ENCODE results near the gene SLX9.

The SLX9 gene

DNA sequence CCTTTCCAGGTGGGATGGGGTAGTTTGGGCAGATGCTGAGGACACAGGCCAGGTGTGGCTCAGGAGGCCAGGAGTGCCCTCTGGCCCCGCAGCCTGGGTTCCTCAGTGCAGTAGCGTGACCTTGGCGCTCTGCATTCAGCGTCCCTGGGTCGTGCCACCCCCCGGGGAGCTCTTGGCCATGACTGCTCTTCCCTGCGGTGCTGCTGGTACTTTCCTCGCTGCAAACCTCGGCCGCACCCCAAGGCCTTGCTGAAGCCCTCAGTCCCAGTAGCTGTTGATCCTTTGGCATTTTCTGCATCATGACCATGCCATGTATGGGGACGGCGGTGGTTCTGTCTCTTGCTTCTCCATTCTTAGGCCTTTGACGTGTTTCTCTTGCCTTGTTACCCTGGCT, 13.8 kb downstream of the SLX9 start:
- no peaks in the 10 kb centered on the region for H3K27me3 ChIP-seq (ENCODE audit: insufficient read depth, low read length, poor library complexity)
- H3K79me2 ChIP-seq (ENCODE audit: insufficient read depth, low read length), result peaks cover 88% of the 10 kb centered on the region
- H4K20me1 ChIP-seq (ENCODE audit: insufficient read depth, low read length), result peaks cover 94% of the 10 kb centered on the region
- DNase-seq (no peak), ATAC-seq (ENCODE audit: insufficient read depth, low read depth) (no peak)
- H3K27ac ChIP-seq (ENCODE audit: low read length), result no peak overlapping the region
- no peak overlapping the region for H3K4me3 ChIP-seq (ENCODE audit: low read depth in 1 of 2, low read length in 2 of 2)
- no peaks in the 10 kb centered on the region for H3K4me1 ChIP-seq (ENCODE audit: insufficient read depth, low read length)
- TF ChIP-seq, protein P1, sequence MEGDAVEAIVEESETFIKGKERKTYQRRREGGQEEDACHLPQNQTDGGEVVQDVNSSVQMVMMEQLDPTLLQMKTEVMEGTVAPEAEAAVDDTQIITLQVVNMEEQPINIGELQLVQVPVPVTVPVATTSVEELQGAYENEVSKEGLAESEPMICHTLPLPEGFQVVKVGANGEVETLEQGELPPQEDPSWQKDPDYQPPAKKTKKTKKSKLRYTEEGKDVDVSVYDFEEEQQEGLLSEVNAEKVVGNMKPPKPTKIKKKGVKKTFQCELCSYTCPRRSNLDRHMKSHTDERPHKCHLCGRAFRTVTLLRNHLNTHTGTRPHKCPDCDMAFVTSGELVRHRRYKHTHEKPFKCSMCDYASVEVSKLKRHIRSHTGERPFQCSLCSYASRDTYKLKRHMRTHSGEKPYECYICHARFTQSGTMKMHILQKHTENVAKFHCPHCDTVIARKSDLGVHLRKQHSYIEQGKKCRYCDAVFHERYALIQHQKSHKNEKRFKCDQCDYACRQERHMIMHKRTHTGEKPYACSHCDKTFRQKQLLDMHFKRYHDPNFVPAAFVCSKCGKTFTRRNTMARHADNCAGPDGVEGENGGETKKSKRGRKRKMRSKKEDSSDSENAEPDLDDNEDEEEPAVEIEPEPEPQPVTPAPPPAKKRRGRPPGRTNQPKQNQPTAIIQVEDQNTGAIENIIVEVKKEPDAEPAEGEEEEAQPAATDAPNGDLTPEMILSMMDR (IDR thresholded peaks at IDR 0.05; ENCODE audit: borderline replicate concordance, extremely low read depth, low read length, poor library complexity, severe bottlenecking), result no peak
- TF ChIP-seq EZH2 (IDR thresholded peaks at IDR 0.05; ENCODE audit: borderline replicate concordance, low read depth, low read length, severe bottlenecking), result no peak
- H3K9me3 ChIP-seq (ENCODE audit: insufficient read depth, low read length, severe bottlenecking), result no peaks in the 10 kb centered on the region
- H3K9ac ChIP-seq (ENCODE audit: low read depth, low read length), result no peak overlapping the region
- peaks cover 93% of the 10 kb centered on the region for H3K36me3 ChIP-seq (ENCODE audit: insufficient read depth, low read length)
- no peak overlapping the region for H2AFZ ChIP-seq (ENCODE audit: low read depth, low read length)
- H3K4me2 ChIP-seq (ENCODE audit: insufficient read depth, low read length), result no peak overlapping the region

DNA sequence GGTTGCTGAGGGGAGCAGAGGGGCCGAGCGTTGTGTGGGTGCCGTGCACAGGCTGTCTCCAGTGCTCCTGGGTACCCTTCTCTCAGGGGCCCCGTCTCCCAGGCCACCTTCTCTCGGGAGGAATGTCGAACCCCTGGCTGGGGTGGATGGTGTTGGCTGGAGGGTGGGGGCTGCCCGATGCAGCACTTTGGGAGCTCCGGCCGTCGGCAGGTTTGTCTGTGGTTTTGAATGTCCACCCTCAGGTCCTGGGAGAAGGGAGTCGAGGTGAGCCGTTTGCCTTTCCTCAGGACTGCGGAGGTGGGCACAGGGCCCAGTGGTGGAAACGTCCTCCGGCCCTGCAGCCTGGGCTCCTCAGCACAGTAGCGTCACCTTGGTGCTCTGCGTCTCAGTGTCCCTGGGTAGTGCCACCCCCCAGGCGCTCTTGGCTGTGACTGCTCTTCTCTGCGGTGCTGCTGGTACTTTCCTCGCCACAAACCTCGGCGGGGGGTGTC, 14.5 kb downstream of the SLX9 start:
- H3K4me3 ChIP-seq (ENCODE audit: low read depth in 1 of 2, low read length in 2 of 2), result no peak overlapping the region
- DNase-seq, result no peak

DNA sequence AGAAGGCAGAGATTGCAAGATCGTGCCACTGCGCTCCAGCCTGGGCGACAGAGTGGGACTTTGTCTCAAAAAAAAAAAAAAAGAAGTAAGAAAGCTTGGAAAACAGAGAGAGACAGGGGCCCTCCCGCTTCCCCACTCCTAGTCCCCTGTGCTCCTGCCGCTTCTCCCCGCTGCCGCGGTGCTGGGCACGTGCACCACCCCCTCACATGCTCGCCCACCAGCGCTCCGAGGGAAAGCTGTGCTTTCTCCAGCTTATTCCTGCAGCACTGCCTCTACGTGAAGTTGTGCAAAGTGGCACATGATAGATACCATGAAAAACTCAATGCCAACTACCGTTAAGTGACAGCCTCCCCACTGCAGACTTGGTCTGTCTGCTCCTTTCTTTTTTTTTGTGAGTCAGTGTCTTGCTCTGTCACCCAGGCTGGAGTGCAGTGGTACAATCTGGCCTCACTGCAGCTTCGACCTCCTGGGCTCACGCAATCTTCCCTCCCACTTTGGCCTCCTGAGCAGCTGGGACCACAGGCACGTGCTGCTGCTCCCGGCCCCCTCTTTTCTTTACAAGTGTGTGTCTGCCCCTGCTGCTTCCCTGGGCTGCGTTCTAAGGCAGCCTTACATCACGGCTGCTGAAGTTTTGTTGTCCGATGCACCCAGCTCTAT, 15.4 kb downstream of the SLX9 start:
- H3K4me1 ChIP-seq (ENCODE audit: insufficient read depth, low read length), result no peaks in the 10 kb centered on the region
- H3K9me3 ChIP-seq (ENCODE audit: insufficient read depth, low read length, severe bottlenecking), result no peaks in the 10 kb centered on the region
- 0 out of 2 replicates have a peak overlapping the region, but pooled peaks have one; percentile 13 for H3K27ac ChIP-seq (ENCODE audit: low read length)
- H3K79me2 ChIP-seq (ENCODE audit: insufficient read depth, low read length), result peaks cover 72% of the 10 kb centered on the region
- no peak overlapping the region for H3K4me3 ChIP-seq (ENCODE audit: low read depth in 1 of 2, low read length in 2 of 2)
- peaks cover 86% of the 10 kb centered on the region for H4K20me1 ChIP-seq (ENCODE audit: insufficient read depth, low read length)
- peaks cover 93% of the 10 kb centered on the region for H3K36me3 ChIP-seq (ENCODE audit: insufficient read depth, low read length)
- H3K4me2 ChIP-seq (ENCODE audit: insufficient read depth, low read length), result no peak overlapping the region
- H3K9ac ChIP-seq (ENCODE audit: low read depth, low read length), result no peak overlapping the region
- no peak for TF ChIP-seq EZH2 (IDR thresholded peaks at IDR 0.05; ENCODE audit: borderline replicate concordance, low read depth, low read length, severe bottlenecking)
- H2AFZ ChIP-seq (ENCODE audit: low read depth, low read length), result no peak overlapping the region
- ATAC-seq (ENCODE audit: insufficient read depth, low read depth) (no peak), DNase-seq (no peak)
- no peaks in the 10 kb centered on the region for H3K27me3 ChIP-seq (ENCODE audit: insufficient read depth, low read length, poor library complexity)

More for the DNA sequence above, 14.5 kb downstream of the SLX9 start:
- Histone ChIP-seq H3K27me3 (ENCODE audit: insufficient read depth, low read length, poor library complexity) (no peaks in the 10 kb centered on the region), H3K4me1 (ENCODE audit: insufficient read depth, low read length) (no peaks in the 10 kb centered on the region), H4K20me1 (ENCODE audit: insufficient read depth, low read length) (peaks cover 88% of the 10 kb centered on the region), H3K36me3 (ENCODE audit: insufficient read depth, low read length) (peaks cover 90% of the 10 kb centered on the region), H3K4me2 (ENCODE audit: insufficient read depth, low read length) (no peak overlapping the region), H3K79me2 (ENCODE audit: insufficient read depth, low read length) (peaks cover 81% of the 10 kb centered on the region), H3K27ac (ENCODE audit: low read length) (no peak overlapping the region), H2AFZ (ENCODE audit: low read depth, low read length) (no peak overlapping the region), H3K9me3 (ENCODE audit: insufficient read depth, low read length, severe bottlenecking) (no peaks in the 10 kb centered on the region), H3K9ac (ENCODE audit: low read depth, low read length) (no peak overlapping the region)
- no peak for TF ChIP-seq EZH2 (IDR thresholded peaks at IDR 0.05; ENCODE audit: borderline replicate concordance, low read depth, low read length, severe bottlenecking)
- no peak for ATAC-seq (ENCODE audit: insufficient read depth, low read depth)

DNA sequence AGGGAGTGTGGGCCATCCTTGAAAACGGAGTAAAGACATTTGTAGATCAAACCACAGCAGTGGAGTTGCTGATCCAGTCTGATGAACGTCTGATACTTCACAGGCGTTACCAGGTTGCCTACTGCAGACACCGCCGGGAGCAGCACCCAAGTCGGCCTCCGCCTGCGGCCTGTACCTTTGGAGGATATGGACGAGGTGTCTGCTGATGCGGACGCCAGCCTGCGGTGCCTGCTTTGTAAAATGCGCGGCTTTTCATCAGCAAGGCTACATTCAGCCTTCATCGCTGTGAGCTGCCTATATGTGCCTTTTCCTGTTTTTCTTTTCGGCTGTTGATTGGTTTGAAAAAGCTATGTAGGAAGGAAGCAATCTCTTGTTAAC, 16.0 kb downstream of the SLX9 start:
- H3K4me3 ChIP-seq (ENCODE audit: low read depth in 1 of 2, low read length in 2 of 2), result no peak overlapping the region
- H3K36me3 ChIP-seq (ENCODE audit: insufficient read depth, low read length), result peaks cover 92% of the 10 kb centered on the region
- H3K27ac ChIP-seq (ENCODE audit: low read length), result no peak overlapping the region
- H3K9me3 ChIP-seq (ENCODE audit: insufficient read depth, low read length, severe bottlenecking), result no peaks in the 10 kb centered on the region
- no peaks in the 10 kb centered on the region for H3K4me1 ChIP-seq (ENCODE audit: insufficient read depth, low read length)
- no peak overlapping the region for H2AFZ ChIP-seq (ENCODE audit: low read depth, low read length)
- TF ChIP-seq, protein P1 (IDR thresholded peaks at IDR 0.05; ENCODE audit: borderline replicate concordance, extremely low read depth, low read length, poor library complexity, severe bottlenecking), result no peak
- no peak for TF ChIP-seq EZH2 (IDR thresholded peaks at IDR 0.05; ENCODE audit: borderline replicate concordance, low read depth, low read length, severe bottlenecking)
- no peak for DNase-seq
- ATAC-seq (ENCODE audit: insufficient read depth, low read depth), result no peak
- no peak overlapping the region for H3K9ac ChIP-seq (ENCODE audit: low read depth, low read length)
- no peaks in the 10 kb centered on the region for H3K27me3 ChIP-seq (ENCODE audit: insufficient read depth, low read length, poor library complexity)
- peaks cover 82% of the 10 kb centered on the region for H4K20me1 ChIP-seq (ENCODE audit: insufficient read depth, low read length)
- no peak overlapping the region for H3K4me2 ChIP-seq (ENCODE audit: insufficient read depth, low read length)
- H3K79me2 ChIP-seq (ENCODE audit: insufficient read depth, low read length), result peaks cover 68% of the 10 kb centered on the region

Measured in DND-41 (cell line).